Upper lobe of right lung (tissue), 1 donor: ENCODE data around the gene TFEC. TPM values are rescaled to one million over a fixed set of nuclear protein-coding genes. Genes with fewer than 3 reads are reported as not detected.
"Not testable (repeated sequence)": the region's sequence is repeated elsewhere in the genome, so short reads cannot be mapped to it uniquely, and the experiment has no call there.

Experiments used
- ATAC-seq: fragments of 200-7000 bp; cut with Tn5 transposase; one replicate; pipeline ENCODE4 v1.9.1; 2020; ENCODE audit warnings: mild to moderate bottlenecking, moderate library complexity
- DNase-seq: peaks from one replicate; pipeline ENCODE4 v3.0.0-alpha.2; 2020
- H3K27ac ChIP-seq: fragments of 200-600 bp; one replicate; pipeline ENCODE4 v1.8.0; 2022
- H3K27me3 ChIP-seq: fragments of 200-600 bp; one replicate; pipeline ENCODE4 v1.8.0; 2022; ENCODE audit warnings: mild to moderate bottlenecking
- H3K36me3 ChIP-seq: fragments of 200-600 bp; one replicate; pipeline ENCODE4 v1.8.0; 2022
- H3K4me1 ChIP-seq: fragments of 200-600 bp; one replicate; pipeline ENCODE4 v1.8.0; 2022
- H3K4me3 ChIP-seq: fragments of 200-600 bp; one replicate; pipeline ENCODE4 v1.8.0; 2022; ENCODE audit warnings: mild to moderate bottlenecking
- H3K9me3 ChIP-seq: fragments of 200-600 bp; one replicate; pipeline ENCODE4 v1.8.0; 2022
- CTCF ChIP-seq: fragments of 200-600 bp; IDR thresholded peaks from one replicate; pipeline ENCODE4 v1.8.0; 2022; ENCODE audit warnings: antibody characterized with exemption
- intact Hi-C: fragments of 100-400 bp; cut with DNase I; formaldehyde crosslinking; loops from one replicate; pipeline ENCODE4 v1.11.0; 2022
- total RNA-seq: library from RNA; stranded (reverse); fragmentation: NEBNext Ultra II Directional; extraction: Animal tissue kit (Norgen Biotek cat#: 25700); gene quantifications from one replicate; pipeline ENCODE4 v1.2.1, GENCODE V29; 2021
- donor health status: DM: no; HTN: yes; CAD: no; lungs with severe emphysema.

The TFEC gene
- total RNA-seq, 1 donor from 2014 or later, result 29.8 TPM

- DNase-seq (no peak), ATAC-seq (no peak)
- no peaks in the 10 kb centered on the region for H3K9me3 ChIP-seq
- H3K36me3 ChIP-seq, result no peaks in the 10 kb centered on the region
- intact Hi-C loops, result no loop called here
- H3K27ac ChIP-seq, result no peak overlapping the region
- H3K4me3 ChIP-seq, result no peak overlapping the region
- TF ChIP-seq CTCF, result no peak
- H3K4me1 ChIP-seq, result no peaks in the 10 kb centered on the region
- no peaks in the 10 kb centered on the region for H3K27me3 ChIP-seq
Measured at GRCh38 chr7:115941703-115942268, 88.8 kb downstream of the TFEC start.

GRCh38 chr7:115940460-115941060 is 90.0 kb downstream of the TFEC start:
- DNase-seq, result no peak
- no peaks in the 10 kb centered on the region for H3K27me3 ChIP-seq
- no peaks in the 10 kb centered on the region for H3K36me3 ChIP-seq
- intact Hi-C loops, result no loop called here
- no peak overlapping the region for H3K4me3 ChIP-seq
- no peak overlapping the region for H3K27ac ChIP-seq
- ATAC-seq, result peak; percentile 78
- H3K9me3 ChIP-seq, result no peaks in the 10 kb centered on the region
- TF ChIP-seq CTCF, result no peak
- H3K4me1 ChIP-seq, result no peaks in the 10 kb centered on the region

- Histone ChIP-seq H3K36me3 (no peaks in the 10 kb centered on the region), H3K27me3 (no peaks in the 10 kb centered on the region), H3K4me3 (no peak overlapping the region), H3K27ac (no peak overlapping the region), H3K9me3 (no peaks in the 10 kb centered on the region), H3K4me1 (no peaks in the 10 kb centered on the region)
- DNase-seq (no peak), ATAC-seq (no peak)
- intact Hi-C loops, result no loop called here
- no peak for TF ChIP-seq CTCF
Measured at GRCh38 chr7:115937960-115938359, 92.6 kb downstream of the TFEC start.

GRCh38 chr7:115933471-115933870 is 97.1 kb downstream of the TFEC start:
- no peaks in the 10 kb centered on the region for H3K4me1 ChIP-seq
- ATAC-seq (no peak), DNase-seq (no peak)
- H3K4me3 ChIP-seq, result no peak overlapping the region
- no peaks in the 10 kb centered on the region for H3K9me3 ChIP-seq
- intact Hi-C loops, result no loop called here
- H3K27ac ChIP-seq, result no peak overlapping the region
- no peaks in the 10 kb centered on the region for H3K27me3 ChIP-seq
- no peaks in the 10 kb centered on the region for H3K36me3 ChIP-seq
- no peak for TF ChIP-seq CTCF

GRCh38 chr7:115932880-115933279 is 97.7 kb downstream of the TFEC start:
- DNase-seq, result no peak
- intact Hi-C loops, result no loop called here
- no peak overlapping the region for H3K4me3 ChIP-seq

GRCh38 chr7:115930184-115930583 is 100.4 kb downstream of the TFEC start:
- ATAC-seq, H3K36me3 ChIP-seq, H3K27me3 ChIP-seq, DNase-seq, H3K4me1 ChIP-seq, H3K9me3 ChIP-seq, H3K27ac ChIP-seq, H3K4me3 ChIP-seq, intact Hi-C loops: not testable (repeated sequence)

More at GRCh38 chr7:115932880-115933279, 97.7 kb downstream of the TFEC start:
- TF ChIP-seq CTCF, result no peak
- H3K9me3 ChIP-seq, result no peaks in the 10 kb centered on the region
- no peaks in the 10 kb centered on the region for H3K4me1 ChIP-seq
- no peaks in the 10 kb centered on the region for H3K27me3 ChIP-seq
- no peaks in the 10 kb centered on the region for H3K36me3 ChIP-seq
- ATAC-seq, result no peak
- no peak overlapping the region for H3K27ac ChIP-seq

GRCh38 chr7:115929736-115930135 is 100.8 kb downstream of the TFEC start:
- H3K4me3 ChIP-seq, H3K9me3 ChIP-seq, DNase-seq, ATAC-seq, H3K36me3 ChIP-seq, intact Hi-C loops, H3K4me1 ChIP-seq, H3K27ac ChIP-seq, H3K27me3 ChIP-seq: not testable (repeated sequence)
